GM12801 (cell line): ENCODE results near the gene GPR132.

ENCODE experiments used
- CTCF ChIP-seq: IDR thresholded peaks from one replicate; pipeline ENCODE4 v1.5.1; 2011; ENCODE audit warnings: control low read depth; ENCODE audit not compliant: insufficient read length; ENCODE audit errors: extremely low read depth

GPR132 gene

GRCh38 chr14:105065280-105066228, at the start of gene GPR132:
TSS of gene GPR132 (minus strand) at chr14:105065430. CDS start at chr14:105055420, 10,010 bp downstream.
- no peak for TF ChIP-seq CTCF

DNA sequence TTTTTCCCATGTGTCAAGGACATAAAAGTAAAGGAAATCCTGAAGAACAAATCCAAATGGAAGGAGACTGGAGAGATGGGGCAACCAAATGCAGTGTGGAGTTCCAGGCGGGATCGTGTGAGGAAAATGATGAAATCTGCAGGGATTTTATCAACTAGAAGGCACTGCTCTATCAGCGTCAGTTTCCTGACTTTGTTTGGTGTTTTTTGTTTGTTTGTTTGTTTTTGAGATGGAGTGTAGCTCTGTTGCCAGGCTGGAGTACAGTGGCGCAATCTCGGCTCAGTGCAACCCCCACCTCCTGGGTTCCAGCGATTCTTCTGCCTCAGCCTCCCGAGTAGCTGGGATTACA, 43.3 kb upstream of the GPR132 start:
- no peak for TF ChIP-seq CTCF

DNA sequence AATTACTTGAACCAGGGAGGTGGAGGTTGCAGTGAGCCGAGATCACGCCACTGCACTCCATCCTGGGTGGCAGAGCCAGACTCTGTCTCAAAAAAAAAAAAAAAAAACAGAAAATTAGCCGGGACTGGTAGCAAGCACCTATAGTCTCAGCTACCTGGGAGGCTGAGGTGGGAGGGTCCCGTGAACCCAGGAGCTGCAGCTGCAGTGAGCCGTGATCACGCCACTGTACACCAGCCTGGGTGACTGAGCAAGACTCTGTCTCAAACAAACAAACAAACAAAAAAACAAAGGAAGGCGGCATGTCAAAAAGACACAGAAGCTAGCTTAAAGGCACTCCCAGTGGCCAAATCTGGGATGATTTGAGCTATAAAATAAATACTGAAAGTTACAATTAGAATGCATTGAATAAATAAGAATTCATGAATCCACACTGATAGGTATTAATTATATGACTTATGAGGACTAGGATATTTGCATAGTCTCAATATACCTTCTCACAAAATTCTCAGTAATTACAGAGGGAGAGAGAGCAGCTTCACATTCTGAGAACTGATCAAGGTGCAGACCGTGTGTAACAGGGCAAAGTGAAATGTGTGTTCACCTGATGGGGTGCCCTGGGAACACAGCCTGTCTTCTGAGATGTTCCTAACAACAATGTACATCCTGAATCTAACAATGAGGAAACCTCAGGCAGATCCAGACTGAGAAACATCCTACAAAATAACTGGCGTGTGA, 42.7 kb upstream of the GPR132 start:
- no peak for TF ChIP-seq CTCF

DNA sequence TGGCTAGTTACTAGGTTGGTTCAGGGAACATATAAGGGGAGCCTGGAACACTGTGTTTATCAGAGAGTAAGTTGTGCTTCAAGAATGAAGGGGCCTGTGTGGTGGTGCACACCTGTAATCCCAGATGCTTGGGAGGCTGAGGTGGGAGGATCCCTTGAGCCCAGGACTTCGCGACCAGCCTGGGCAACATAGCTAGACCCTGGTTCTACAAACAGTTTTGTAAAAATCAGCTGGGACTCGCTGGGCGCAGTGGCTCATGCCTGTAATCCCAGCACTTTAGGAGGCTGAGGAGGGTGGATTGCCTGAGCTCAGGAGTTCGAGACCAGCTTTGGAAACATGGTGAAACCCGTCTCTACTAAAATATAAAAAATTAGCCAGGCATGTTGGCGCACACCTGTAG, 42.1 kb upstream of the GPR132 start:
- no peak for TF ChIP-seq CTCF

DNA sequence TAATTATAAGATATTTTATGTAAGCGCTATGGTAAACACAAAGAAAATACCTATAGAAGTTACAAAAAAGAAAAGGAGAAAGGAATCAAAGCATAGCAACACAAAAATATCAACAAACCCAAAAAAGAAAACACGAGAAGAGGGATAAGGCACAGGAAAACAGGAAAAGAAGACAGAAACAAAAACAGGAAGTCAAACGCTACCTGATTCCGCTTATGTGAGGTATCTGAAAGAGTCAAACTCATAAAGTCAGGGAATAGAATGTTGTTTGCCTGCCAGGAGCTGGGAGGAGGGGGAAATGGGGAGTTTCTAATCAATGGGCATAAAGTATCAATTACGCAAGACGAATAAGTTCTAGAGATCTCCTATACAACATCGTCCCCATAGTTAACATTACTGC, 39.9 kb upstream of the GPR132 start:
- no peak for TF ChIP-seq CTCF

GRCh38 chr14:105102893-105103292, 37.7 kb upstream of the GPR132 start:
- TF ChIP-seq CTCF: no peak

DNA sequence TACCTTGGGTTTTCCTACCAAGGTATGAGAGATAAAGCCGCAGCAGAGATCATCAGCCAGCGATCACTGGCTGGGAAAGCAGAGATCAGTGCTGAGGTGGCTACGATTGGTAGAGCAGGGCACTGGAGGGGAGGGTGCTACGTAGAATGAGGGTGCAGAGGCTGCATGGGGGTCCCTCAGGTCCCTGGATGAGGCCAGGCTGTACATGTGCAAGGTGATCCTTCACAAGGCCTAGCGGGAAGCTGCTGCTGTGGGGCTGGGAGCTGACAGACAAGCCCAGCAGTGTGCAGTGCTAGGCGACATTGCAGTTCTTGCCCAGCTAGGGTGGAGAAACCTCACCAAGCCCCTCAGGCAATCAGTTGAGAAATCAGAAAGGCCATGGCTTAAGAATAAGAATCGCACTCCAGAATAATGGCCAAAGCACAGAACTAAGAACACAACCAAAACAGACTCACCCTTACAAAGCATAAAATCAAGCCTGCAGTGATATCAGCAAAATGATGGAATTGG, 37.2 kb upstream of the GPR132 start:
- no peak for TF ChIP-seq CTCF
